SW480 (cell line): ENCODE results near the gene ACSL1.
"Not testable (repeated sequence)": the region's sequence is repeated elsewhere in the genome, so short reads cannot be mapped to it uniquely, and the experiment has no call there.

ENCODE experiments used
- DNase-seq: peaks from one replicate; pipeline ENCODE4 v3.0.0-alpha.2; 2016; ENCODE audit warnings: low spot score

Gene ACSL1

DNA sequence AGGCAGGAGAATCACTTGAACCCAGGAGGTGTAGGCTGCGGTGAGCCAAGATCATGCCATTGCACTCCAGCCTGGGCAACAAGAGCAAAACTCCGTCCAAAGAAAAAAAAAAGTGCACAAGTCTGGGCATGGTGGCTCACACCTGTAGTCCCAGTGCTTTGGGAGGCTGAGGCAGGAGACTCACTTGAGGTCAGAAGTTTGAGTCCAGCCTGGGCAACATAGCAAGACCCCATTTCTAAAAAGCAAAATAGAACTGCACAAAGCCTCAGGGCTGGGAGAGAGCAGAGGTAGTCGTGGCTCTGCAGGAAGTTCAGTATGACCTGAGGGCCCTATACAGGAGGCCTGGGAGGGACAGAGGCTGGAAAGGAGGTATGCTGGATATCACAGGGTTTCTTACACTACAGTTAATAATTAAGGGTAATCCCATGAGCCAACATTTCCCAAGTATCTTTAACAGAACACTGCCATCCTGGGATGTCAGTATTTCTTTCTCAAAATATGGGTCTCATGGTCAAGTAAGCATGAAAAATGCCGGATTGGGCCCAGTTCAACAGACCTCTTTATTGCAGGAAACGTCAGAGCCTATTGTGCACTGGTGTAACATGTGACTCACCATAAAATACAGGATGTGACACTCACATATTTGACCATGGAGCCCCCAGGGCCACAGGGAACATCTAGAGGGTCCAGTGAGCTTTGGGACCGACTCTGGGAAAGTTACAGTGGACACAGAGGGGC lies 37.8 kb downstream of the ACSL1 start:
- no peak for DNase-seq

DNA sequence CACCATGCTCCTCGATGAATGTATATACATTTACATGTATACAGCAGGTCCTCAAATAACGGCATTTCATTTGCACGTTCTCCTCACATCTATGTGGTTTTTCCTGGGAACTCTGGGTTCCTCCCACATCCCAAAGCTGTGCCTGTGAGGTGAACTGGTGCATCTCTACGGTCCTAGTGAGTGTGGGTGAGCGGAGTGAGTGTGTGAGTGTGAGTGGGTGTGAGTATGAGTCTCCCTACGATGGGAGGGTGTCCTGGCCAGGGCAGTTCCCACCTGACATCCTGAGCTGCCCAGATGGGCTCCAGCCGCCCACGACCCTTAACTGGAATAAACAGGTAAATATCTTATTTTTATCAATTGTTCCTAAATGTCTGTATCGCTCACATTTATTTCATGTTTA lies 40.0 kb downstream of the ACSL1 start:
- DNase-seq: no peak

DNA sequence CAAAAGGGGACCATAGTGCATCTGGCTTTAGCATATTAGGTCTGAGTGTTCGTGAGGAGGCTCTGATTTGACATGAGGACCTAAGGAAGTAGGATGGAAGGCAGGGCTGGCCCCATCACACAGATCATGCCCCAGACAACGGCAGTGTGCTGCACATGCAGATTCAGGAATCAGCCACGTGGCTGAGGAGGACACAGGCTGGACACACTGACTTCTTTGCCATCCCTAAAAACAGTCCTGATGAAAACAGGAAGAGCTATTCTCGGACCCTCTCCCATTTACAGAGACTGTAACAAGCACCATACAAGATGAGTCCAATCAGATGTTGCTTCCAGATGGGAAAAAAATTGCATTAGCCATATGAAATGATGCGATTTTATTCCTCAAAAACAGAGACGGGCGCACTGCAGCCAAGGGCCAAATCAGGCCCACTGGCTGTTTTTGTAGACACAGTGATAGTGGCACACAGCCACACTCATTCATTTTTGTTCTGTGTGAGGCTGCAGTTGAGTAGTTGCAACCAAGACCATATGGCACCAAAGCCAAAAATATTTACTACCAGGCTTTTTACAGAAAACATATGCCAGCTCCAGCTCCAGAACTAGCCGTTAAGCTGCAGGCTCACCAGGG lies 41.0 kb downstream of the ACSL1 start:
- no peak for DNase-seq

DNA sequence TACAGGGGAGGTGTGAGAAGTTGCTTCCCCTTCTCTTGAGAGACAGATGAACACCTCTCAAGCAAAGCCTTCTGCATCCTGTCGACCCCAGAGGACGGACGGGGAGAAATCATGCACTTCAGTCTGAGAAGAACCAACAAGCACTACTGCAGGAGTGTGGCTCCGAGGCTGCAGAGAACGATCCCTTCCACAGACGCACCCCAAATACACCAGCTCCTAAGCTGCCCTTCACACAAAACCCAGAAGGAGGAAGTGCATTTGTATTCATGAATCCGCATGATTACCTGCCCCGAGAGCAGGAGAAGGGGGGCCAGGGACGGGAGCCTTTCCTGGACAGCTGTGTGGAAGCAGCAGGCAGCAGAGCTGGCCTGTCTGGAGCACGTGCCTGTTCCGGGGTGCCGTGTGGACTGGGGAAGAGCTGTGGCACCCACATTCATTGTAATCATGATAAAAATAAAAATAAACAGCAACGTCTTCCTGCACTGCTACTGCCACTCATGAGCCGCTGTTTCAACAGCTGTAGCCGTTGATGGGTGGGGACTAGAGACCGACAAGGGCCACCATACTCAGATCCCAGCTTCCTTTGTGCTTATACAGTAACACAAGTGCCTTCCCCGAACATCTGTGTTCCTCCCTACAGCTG lies 42.9 kb downstream of the ACSL1 start:
- DNase-seq: no peak

DNA sequence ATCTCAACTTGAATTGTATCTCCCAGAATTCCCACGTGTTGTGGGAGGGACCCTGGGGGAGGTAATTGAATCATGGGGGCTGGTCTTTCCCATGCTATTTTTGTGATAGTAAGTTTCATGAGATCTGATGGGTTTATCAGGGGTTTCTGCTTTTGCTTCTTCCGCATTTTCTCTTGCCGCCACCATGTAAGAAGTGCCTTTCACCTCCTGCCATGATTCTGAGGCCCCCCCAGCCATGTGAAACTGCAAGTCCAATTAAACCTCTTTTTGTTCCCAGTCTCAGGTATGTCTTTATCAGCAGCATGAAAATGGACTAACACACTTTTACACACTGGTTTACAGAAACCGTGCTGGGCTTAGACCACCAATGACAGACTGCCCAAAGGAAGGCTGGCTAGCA lies 46.6 kb downstream of the ACSL1 start:
- not testable (repeated sequence) for DNase-seq

DNA sequence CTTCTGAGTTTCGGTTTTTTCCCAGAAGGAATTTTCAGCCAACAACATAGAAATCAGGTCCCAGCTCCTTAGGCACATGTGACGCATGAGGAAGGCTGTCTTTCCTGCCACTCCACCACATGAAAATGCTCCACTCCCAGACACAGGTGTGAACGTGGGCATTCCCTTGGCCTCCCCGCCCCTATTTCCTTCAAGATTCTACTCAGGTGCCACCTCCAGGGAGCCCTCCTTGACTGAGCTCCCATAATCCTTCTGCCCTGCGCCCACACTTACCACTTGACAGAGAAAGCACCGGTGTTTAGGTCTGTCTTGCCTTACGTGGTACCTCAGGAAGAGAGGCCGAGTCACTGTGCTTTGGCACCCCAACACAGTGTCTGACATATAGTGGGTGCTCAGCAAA lies 47.4 kb downstream of the ACSL1 start:
- DNase-seq: no peak

DNA sequence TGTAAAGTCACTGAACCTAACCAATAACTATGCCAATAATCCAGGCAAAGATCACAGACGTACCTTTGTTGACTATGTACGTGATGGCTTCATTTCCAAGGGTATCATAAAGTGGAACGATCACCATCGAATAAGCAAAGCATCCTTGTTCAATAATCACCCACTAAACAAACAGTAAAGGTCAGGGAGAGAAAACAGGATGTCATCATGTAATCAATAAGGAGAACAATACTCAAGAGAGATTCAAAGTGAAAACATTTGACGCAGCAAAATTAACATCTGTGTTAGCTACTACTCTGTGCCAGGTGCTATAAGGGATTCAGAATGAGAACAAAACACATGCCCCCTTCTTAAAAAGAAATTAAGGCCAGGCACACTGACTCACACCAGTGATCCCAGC lies 48.9 kb downstream of the ACSL1 start:
- DNase-seq: no peak

DNA sequence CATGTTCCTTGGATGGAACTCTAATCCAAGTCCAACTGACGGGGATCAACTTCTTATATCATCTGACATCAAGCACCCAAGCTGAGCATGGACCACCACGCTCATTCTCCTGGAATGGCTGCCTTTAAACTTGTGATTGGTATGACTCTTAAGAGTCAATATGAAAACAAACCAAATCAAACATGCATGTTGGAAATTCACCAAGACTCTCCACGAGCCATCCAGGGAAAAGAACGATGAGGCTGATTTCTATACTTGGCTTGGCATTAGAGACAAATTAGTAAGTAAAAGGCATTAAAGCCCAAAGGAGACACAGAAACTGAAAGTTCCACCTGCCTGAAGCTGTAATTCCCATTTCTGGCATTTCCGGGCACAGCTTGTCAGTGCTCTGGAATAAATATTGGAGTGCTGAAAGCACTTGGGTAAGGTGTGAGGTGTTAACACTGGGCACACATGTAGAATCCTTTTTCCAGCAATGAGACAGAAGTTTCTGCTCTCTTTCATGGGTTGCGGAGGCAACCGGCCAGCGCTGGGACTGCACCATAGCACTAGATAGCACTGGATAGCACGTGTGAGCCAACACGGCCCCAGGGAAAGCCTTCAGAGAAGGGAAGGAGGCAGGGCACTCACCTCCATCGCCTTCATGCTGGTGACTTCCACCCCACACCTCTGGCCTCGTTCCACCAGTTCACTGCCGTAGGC lies 49.8 kb downstream of the ACSL1 start:
- no peak for DNase-seq

DNA sequence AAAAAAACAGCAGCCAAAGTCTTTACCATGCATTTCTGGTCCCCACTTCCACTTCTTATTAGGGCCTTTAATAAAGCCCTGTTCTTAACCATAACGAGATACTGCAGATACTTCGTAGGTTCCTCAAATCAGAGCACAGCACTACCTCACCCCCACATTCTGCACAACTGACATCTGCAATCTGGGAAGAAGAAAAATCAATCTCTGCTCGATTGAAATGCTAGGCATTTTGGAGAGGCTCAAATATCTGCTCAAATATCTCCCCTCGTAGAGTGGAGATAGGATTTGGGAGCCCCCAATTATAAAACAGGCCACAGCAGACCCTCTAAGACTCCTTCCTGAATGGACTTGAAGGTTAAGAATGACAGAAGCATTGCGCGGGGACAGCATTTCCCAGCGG lies 51.6 kb downstream of the ACSL1 start:
- no peak for DNase-seq

DNA sequence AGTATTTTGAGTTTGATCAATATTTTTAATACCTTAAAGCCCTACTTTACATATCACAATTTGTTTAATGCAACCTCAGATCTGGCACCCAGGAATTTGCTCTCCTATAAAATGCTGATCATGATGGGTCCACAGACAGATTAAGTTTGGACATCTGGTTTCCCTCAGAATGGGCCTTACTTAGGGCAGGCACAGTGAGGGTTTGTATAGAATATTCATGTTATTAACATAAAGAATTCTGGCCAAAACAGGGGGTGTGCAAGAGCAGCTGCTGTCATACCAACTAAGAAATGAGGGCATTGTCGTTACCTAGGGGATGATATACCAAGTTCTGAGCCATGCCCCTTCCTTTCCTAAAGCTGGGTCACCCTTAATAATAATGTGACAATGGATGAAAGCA lies 54.4 kb downstream of the ACSL1 start:
- DNase-seq: no peak

DNA sequence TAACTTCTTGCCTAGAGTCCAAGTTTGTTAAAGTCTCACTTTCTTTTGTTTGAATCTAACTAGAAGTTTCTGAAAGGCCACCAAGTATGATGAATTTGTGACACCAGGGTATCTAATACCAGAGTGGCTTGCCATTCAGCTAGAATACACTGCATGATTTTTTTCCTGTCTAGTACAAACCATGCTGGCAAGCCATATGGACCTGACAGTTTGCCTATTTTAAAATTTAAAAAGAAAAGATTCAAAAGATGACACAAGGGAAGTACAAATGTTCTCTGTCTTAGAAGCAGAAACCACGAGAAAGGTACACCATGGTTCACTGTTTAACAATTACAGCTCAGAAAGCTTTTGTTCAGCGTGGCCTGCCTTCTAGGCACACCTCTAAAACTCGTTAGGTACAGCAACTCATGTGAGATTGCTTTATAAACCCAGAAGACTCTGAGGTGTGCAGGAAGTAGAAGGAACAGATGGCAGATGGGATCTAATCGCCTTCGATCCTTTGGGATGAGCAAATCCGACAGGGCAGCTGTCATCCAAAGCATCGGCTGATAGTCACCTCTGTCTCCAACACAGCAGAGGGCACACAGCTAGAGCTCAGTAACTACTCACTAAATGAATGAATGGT lies 56.5 kb downstream of the ACSL1 start:
- DNase-seq: no peak

DNA sequence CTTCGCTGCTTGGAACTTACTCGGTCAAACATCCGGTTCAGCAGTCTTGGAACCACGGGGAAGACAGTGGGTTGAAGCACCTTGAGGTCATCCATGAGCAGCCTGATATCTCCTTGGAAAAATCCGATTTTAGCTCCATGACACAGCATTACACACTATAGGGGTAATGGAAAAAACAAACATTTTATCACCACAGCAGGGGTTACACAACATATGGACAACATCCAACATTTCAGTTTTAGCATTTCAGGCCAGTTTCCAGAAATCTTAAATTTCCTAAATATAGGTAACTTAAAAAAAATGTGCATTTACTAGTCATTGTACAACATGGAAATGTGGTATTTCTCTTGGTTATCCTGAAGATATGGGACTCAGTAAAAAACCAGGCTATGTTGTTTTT lies 57.5 kb downstream of the ACSL1 start:
- DNase-seq: no peak

DNA sequence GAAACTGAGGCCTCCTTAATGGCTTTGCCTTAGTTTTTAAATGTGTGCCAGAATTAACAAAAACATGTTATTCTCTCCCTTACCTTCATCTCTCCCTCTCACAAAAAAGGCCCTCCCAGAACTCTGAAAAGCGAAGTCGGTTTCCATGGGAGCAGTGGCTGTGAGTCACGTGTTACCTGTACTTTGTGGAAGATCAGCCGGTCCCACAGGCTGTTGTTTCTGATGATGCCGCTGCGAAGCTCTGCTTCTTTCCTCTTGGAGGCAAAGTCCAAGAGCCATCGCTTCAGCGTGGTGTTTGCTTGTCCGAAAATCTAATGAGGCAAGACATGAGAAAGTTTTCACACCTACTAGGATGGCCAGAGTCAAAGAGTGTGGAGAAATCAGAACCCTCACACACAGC lies 59.3 kb downstream of the ACSL1 start:
- DNase-seq: no peak

DNA sequence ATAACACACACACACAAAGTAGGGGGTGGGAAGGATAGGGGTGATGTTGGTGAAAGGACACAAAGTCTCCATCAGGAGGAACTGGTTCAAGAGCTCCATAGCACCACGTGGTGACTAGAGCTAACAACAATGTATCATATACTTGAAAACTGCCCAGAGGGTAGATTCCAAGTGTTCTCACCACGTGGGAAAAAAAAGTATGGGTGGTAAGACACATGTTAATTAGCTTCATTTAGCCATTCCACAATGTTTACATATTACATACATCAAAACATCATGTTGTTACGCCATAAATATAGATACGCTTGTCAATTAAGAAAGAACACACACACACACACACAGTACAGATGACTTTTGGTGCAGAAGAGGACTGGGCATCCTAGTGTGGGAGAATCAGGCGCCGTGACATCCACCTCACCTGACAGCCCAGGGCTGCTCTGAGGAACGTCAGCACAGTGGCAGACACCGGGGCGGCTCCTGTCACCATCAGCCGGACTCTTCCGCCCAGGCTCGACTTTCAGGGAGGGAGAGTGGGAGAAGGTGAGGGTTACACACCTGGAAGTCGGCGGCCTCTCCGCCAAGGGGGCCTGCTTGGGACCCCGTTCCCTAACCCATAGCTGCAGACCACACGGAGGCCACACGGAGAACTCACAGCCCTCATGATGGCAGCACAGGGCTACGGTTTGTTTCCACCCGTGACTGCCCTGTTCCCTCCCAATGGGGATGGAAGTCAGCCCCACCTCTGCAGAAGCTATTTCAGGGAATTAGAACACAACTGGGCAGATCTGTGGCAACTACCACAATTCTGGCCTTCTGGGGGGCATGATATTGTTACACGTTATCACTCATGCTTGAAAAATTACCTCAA lies 60.1 kb downstream of the ACSL1 start:
- DNase-seq: no peak

DNA sequence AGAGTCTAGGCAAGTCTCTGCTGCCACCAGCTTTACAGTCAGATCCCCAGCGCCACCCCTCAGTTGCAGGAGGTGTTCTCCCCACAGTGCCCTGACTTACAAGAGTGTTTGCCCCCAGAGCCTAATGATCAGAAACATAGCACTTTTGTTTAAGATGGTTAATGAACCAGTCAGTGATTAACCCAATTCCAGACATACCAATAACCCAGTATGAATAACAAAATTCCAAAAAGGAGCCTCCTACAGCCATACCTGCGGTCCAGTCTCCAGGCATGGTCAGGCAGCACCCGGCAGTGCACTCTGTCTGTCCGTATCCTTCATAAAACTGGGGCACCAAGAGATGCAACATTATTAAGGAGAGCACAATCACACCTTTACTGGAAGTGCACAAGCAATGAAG lies 61.2 kb downstream of the ACSL1 start:
- no peak for DNase-seq

DNA sequence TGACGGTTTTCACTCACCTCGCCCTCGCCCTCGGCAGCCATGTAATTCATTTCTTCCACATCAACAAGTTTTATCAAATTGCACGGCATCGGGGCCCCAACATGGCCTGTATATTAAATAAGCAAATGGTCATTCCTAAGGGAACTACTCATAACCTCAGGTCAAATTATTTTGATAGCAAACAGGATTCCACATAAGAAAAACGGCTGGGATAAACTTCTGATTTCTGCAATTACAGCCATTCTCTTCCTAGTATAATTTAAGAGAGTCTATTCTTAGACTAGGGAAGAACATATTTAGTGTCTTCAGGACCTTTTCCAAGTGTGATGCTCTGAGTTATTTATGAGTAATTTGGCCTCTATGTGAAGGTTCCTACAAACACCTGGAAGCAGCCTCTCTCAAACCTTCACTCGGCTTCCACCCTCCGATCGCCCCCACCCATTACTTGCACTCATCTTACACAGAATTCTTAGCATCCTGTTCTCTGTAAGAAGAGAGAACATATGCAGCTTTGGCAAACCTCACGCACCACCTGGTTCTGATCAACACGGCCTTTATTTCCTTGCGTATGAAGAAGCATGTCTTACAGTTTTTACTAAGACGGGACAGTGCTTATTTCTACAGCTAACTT lies 62.5 kb downstream of the ACSL1 start:
- no peak for DNase-seq

DNA sequence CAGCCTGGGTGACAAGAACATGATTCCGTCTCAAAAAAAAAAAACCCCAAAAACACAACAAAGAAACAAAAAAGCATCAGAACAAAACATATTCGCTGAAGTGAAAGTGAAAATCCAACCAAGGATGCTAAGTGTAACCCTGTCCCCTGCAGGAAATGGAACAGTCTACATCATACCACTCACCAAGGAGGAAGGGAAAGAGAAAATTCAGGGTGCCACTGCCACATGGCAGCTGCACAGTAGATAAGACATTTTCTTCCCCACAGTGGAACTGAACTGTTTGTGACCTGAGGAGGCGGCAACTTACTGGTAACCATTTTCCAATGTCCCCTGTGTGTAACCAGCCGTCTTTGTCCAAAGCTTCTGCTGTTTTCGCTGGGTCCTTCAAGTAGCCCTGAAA lies 63.7 kb downstream of the ACSL1 start:
- no peak for DNase-seq

DNA sequence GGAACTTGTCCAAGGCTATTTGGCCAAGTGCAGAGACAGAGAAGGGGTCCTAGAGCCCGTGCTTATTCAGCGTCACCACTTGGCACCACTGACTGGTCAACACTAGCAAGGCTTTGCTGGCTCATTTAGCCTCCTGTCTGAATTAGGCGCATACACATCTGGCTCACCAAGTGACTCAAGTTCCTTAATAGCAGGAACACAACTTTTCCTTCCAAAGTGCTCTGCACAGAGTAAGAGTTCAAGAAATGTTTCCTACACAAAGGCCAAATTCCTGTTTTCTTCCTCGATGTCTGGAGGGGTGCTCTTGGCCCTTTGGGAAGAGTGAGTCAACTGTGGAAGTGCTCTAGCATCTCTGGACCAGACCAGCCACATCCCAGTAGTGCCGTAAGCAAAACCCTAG lies 65.1 kb downstream of the ACSL1 start:
- no peak for DNase-seq

DNA sequence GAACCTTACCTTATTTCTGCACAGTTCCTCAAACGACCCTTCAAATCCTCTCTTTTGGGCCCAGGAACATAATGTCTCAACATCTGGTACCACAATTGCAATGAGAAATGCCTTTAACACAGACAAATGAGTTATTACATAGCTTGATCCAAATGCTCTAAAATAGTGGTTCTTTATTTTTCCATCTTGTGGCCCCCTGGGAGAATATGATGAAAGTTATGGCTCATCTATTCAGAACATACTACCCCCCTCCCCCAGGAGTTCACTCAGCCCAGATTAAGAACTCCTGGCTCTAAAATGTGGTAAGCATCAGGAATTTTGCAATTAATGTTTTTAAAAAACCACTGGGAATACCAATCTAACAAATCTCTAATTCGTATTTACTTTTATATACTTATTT lies 68.0 kb downstream of the ACSL1 start:
- no peak for DNase-seq

DNA sequence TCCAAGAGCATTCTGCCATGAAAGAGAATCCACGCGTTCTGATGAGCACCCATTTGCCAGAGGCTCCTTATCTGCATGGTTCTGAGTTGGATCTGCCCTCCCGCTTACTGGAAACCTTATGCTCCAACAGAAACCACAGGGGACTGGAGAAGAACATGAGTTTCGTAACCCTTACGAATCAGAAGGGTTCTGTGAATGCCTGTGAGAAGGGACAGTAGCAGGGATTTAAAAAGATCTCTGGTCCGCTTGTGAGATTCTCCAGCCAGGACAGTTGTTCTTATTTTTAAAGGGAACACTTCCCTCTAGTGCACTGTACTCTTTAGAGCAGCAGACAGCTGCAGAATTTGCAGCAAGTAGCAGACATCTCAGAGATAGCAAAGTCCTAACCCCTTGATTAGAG lies 69.4 kb downstream of the ACSL1 start:
- no peak for DNase-seq

DNA sequence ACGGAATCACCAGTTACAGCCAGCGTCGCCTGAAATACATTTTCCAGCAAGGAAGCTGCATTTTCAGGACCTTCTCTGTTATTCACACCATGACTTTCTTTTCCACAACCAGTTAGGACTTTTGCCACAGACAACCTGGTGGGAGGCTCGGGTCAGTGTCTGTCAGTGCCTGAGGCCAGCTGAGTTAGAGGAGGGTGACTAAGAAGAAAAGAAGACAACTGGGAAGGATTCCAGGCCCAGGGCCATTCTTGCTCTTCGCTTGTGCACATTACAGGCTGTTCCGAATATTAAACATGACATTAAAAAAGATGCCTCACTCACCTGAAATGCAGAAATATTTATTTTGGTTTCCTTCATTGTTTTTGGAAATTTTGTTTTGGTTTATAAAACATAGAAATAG lies 70.5 kb downstream of the ACSL1 start:
- no peak for DNase-seq
